CD4-positive, alpha-beta T cell (primary cell): ENCODE measurements around the gene CNOT6. TPM values are rescaled to one million over a fixed set of nuclear protein-coding genes. Genes with fewer than 3 reads are reported as not detected.

Source experiments
- ATAC-seq: fragments of 200-7000 bp; cut with Tn5 transposase; one replicate; pipeline ENCODE4 v1.10.0; 2022; ENCODE audit warnings: mild to moderate bottlenecking; ENCODE audit not compliant: poor library complexity
- CTCF ChIA-PET: fragments of 350-600 bp; sonication (Branson Sonifier 250); formaldehyde crosslinking; loops from one replicate; lab custom pipeline; 2021; ENCODE audit warnings: antibody characterized with exemption, inconsistent platforms; lab: Charles Lee
- POLR2A ChIA-PET: fragments of 350-600 bp; sonication (Branson Sonifier 250); formaldehyde crosslinking; loops from one replicate; lab custom pipeline; 2021; ENCODE audit warnings: antibody characterized with exemption, inconsistent platforms; lab: Charles Lee
- DNase-seq, 14 experiments: peaks; one replicate each; pipeline ENCODE4 v3.0.0-alpha.2; 2013 to 2020; ENCODE audit warnings: mixed read lengths in 2 of 14
- H3K27ac ChIP-seq, 2 donors: one replicate each; pipeline versions ENCODE4 v1.5.1 to v1.7.0; 2013; ENCODE audit warnings: low read length in 2 of 2, low read depth in 1 of 2, mild to moderate bottlenecking in 1 of 2
- H3K27me3 ChIP-seq, 2 experiments: 1 replicate in 1 of 2; 2 replicates in 1 of 2; pipeline versions ENCODE4 v1.6.1 to v1.7.0; 2013; ENCODE audit warnings: low read length in 2 of 2, control low read depth in 1 of 2, mild to moderate bottlenecking in 1 of 2, moderate library complexity in 1 of 2; ENCODE audit not compliant: insufficient read depth in 2 of 2, control insufficient read depth in 1 of 2
- H3K36me3 ChIP-seq: one replicate; pipeline ENCODE4 v1.6.1; 2013; ENCODE audit warnings: low read length, control low read depth; ENCODE audit not compliant: insufficient read depth
- H3K4me1 ChIP-seq: one replicate; pipeline ENCODE4 v1.6.1; 2013; ENCODE audit warnings: low read length, control low read depth; ENCODE audit not compliant: insufficient read depth
- H3K4me3 ChIP-seq: one replicate; pipeline ENCODE4 v1.5.1; 2013; ENCODE audit warnings: mild to moderate bottlenecking, low read length, moderate library complexity
- H3K9me3 ChIP-seq, 2 experiments: 1 replicate in 1 of 2; 2 replicates in 1 of 2; pipeline versions ENCODE4 v1.6.1 to v1.7.0; 2013; ENCODE audit warnings: low read length in 2 of 2, mild to moderate bottlenecking in 2 of 2, control low read depth in 1 of 2, moderate library complexity in 1 of 2; ENCODE audit not compliant: control insufficient read depth in 1 of 2, insufficient read depth in 1 of 2
- H3K27ac Mint-ChIP-seq: one replicate; pipeline ENCODE4 v1.8.0; 2020; ENCODE audit warnings: mixed read lengths
- H3K27me3 Mint-ChIP-seq: one replicate; pipeline ENCODE4 v1.8.0; 2021; ENCODE audit warnings: mixed read lengths
- H3K36me3 Mint-ChIP-seq: one replicate; pipeline ENCODE4 v1.8.0; 2021; ENCODE audit warnings: low read depth, mixed read lengths
- H3K4me1 Mint-ChIP-seq: one replicate; pipeline ENCODE4 v1.8.0; 2021; ENCODE audit warnings: low read depth, mixed read lengths
- H3K4me3 Mint-ChIP-seq: one replicate; pipeline ENCODE4 v1.8.0; 2020; ENCODE audit warnings: mild to moderate bottlenecking, mixed read lengths
- H3K9me3 Mint-ChIP-seq: one replicate; pipeline ENCODE4 v1.8.0; 2020; ENCODE audit warnings: mixed read lengths
- intact Hi-C, 2 experiments: fragments of 100-400 bp; cut with DNase I in 1 of 2; cut with micrococcal nuclease in 1 of 2; formaldehyde crosslinking; loops; one replicate each; pipeline versions ENCODE4 v1.15.1 to v1.9.0; 2023 to 2025; cut with DNase I, micrococcal nuclease
- total RNA-seq, 174 experiments: library from RNA in 2 of 174; stranded (reverse) in 2 of 174; gene quantifications; one replicate each; pipeline ENCODE4 v1.2.3 and lab custom pipeline; 2021 to 2026
- TF ChIP-seq, protein P1 (sequence below): fragments of 200-600 bp; IDR thresholded peaks from one replicate; pipeline ENCODE4 v1.8.0; 2022; ENCODE audit warnings: antibody characterized with exemption, mild to moderate bottlenecking

The CNOT6 gene
- total RNA-seq, 2 experiments from 2014 or later = 12.5 to 13.8 TPM

DNA sequence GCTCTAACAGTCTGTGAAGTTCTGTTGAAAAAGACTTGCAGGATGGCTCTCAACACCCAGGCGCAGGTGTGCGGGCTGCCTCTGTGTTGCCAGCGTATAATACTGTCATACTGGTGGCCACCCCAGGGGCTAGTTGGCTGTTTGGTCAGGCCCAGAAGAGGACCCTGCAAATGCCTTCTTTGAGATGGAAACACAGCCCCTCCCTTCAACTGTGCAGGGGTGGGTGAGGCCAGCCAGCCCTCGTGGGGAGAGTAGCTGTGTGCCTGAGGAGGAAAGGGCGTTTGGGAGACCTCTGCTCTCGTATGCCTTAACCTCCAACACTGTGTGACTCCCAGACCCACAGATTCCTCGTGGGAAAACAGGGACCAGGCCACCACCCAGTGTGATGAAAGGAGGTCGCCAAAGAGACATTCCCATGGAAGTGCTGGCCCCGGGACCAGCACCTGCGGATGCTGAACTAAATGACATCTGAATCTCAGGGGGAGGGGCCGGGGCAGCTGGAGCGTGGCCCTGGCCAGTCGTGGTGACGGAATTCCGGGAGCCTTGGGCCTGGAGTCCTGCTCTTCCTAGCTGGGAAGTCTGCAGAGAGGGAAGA lies 108.4 kb downstream of the CNOT6 start:
- Histone ChIP-seq H3K27me3 (no peaks in the 10 kb centered on the region), H3K9me3 (no peaks in the 10 kb centered on the region), H3K4me3 (no peak overlapping the region), H3K27ac (no peak overlapping the region), H3K36me3 (no peaks in the 10 kb centered on the region), H3K4me1 (no peaks in the 10 kb centered on the region)
- ChIA-PET POLR2A (no interaction called here), CTCF (no interaction called here)
- no peak for DNase-seq
- H3K4me3 Mint-ChIP-seq = no peak overlapping the region
- TF ChIP-seq, protein P1, sequence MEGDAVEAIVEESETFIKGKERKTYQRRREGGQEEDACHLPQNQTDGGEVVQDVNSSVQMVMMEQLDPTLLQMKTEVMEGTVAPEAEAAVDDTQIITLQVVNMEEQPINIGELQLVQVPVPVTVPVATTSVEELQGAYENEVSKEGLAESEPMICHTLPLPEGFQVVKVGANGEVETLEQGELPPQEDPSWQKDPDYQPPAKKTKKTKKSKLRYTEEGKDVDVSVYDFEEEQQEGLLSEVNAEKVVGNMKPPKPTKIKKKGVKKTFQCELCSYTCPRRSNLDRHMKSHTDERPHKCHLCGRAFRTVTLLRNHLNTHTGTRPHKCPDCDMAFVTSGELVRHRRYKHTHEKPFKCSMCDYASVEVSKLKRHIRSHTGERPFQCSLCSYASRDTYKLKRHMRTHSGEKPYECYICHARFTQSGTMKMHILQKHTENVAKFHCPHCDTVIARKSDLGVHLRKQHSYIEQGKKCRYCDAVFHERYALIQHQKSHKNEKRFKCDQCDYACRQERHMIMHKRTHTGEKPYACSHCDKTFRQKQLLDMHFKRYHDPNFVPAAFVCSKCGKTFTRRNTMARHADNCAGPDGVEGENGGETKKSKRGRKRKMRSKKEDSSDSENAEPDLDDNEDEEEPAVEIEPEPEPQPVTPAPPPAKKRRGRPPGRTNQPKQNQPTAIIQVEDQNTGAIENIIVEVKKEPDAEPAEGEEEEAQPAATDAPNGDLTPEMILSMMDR = no peak
- intact Hi-C loops = loop anchor here in 1 of 2 experiments (10.0 kb wide), 1 partner anchor 112 kb away; no protein-coding TSS in a partner anchor
- no peak for ATAC-seq
- H3K27me3 Mint-ChIP-seq = no peaks in the 10 kb centered on the region
- no peaks in the 10 kb centered on the region for H3K36me3 Mint-ChIP-seq
- no peak overlapping the region for H3K27ac Mint-ChIP-seq
- no peaks in the 10 kb centered on the region for H3K4me1 Mint-ChIP-seq
- H3K9me3 Mint-ChIP-seq = no peaks in the 10 kb centered on the region

DNA sequence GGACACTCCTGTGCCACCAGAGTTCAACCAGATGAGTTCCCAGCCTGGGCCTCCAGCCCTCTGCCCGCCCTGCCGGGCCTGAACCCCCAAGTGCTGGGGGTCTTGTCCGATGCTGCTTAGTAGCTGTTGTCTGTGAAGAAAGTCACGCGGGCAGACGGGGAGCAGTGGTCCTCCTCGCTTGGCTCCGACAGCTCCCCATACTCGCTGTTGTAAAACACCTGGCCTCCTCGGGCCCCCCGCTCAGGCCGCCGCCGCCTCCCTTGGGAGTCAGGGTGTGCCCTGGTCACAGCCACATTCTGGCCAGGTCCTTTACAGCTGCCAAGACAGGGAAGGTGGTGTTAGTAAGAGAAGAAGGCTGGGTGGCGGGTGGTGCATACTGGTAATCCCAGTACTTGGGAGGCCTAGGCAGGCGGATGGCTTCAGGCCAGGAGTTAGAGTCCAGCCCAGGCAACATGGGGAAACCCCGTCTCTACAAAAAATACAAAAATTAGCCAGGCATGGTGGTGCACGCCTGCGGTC lies 109.0 kb downstream of the CNOT6 start:
- intact Hi-C loops = loop anchor here in 1 of 2 experiments (10.0 kb wide), 1 partner anchor 112 kb away; no protein-coding TSS in a partner anchor
- CTCF ChIA-PET = no interaction called here
- ATAC-seq = no peak
- Histone ChIP-seq H3K27ac (no peak overlapping the region), H3K4me3 (no peak overlapping the region), H3K4me1 (no peaks in the 10 kb centered on the region), H3K9me3 (no peaks in the 10 kb centered on the region), H3K36me3 (no peaks in the 10 kb centered on the region), H3K27me3 (no peaks in the 10 kb centered on the region)
- H3K36me3 Mint-ChIP-seq = no peaks in the 10 kb centered on the region
- H3K27ac Mint-ChIP-seq = no peak overlapping the region
- TF ChIP-seq, protein P1 = no peak
- no peaks in the 10 kb centered on the region for H3K4me1 Mint-ChIP-seq
- no peaks in the 10 kb centered on the region for H3K27me3 Mint-ChIP-seq
- H3K9me3 Mint-ChIP-seq = no peaks in the 10 kb centered on the region
- POLR2A ChIA-PET = no interaction called here
- DNase-seq = peak in 1 of 14 experiments; percentile 9
- H3K4me3 Mint-ChIP-seq = no peak overlapping the region

DNA sequence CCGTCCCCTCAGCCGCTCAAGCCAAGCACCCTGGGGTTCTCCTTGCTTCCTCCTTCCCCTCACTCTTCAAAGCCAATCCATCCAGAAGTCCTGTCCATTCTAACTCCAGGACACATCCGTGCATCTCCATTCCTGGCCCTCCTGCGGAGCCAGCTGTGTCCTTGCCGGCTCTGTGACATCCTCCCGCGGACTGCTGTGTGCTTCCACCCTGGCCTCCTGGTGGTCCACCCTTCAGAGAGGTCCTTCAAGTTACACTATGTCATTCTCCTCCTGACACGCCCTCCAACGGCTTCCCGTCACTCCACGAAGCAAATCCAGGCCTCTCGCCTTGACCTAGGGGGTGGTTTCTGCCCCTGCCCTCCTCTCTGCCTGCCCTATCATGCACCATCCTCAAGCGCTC lies 110.1 kb downstream of the CNOT6 start:
- TF ChIP-seq, protein P1 = no peak
- H3K4me1 ChIP-seq = no peaks in the 10 kb centered on the region
- no peak overlapping the region for H3K27ac Mint-ChIP-seq
- CTCF ChIA-PET = no interaction called here
- no peaks in the 10 kb centered on the region for H3K4me1 Mint-ChIP-seq
- POLR2A ChIA-PET = no interaction called here
- no peaks in the 10 kb centered on the region for H3K36me3 ChIP-seq
- ATAC-seq (no peak), DNase-seq (no peak)
- no peaks in the 10 kb centered on the region for H3K36me3 Mint-ChIP-seq
- intact Hi-C loops = loop anchor here in 1 of 2 experiments (10.0 kb wide), 1 partner anchor 111 kb away; no protein-coding TSS in a partner anchor
- H3K27me3 ChIP-seq = no peaks in the 10 kb centered on the region
- H3K27ac ChIP-seq = no peak overlapping the region
- no peaks in the 10 kb centered on the region for H3K27me3 Mint-ChIP-seq
- H3K9me3 ChIP-seq = no peaks in the 10 kb centered on the region
- H3K9me3 Mint-ChIP-seq = no peaks in the 10 kb centered on the region
- no peak overlapping the region for H3K4me3 ChIP-seq
- H3K4me3 Mint-ChIP-seq = no peak overlapping the region
